ENCODE measurements around the gene SPACDR.
A peak's percentile ranks its signal among the peaks of the same experiment; 100 is the strongest.

The SPACDR gene

GRCh38 chr7:100433592-100434296, 30.3 kb downstream of the SPACDR start:
- DNase-seq (ENCODE audit: low read depth): no peak

GRCh38 chr7:100433276-100433591, 30.8 kb downstream of the SPACDR start:
- DNase-seq (ENCODE audit: low read depth): no peak

GRCh38 chr7:100432621-100433275, 31.3 kb downstream of the SPACDR start:
- no peak for DNase-seq (ENCODE audit: low read depth)

- no peak for DNase-seq (ENCODE audit: low read depth)
These were observed 32.0 kb downstream of the SPACDR start for GRCh38 chr7:100432053-100432452.

GRCh38 chr7:100431286-100431735, 32.7 kb downstream of the SPACDR start:
- DNase-seq (ENCODE audit: low read depth): no peak

- no peak for DNase-seq (ENCODE audit: low read depth)
These were observed 33.4 kb downstream of the SPACDR start for GRCh38 chr7:100430493-100431285.

- DNase-seq (ENCODE audit: low read depth): peak; percentile 69
These were observed 34.2 kb downstream of the SPACDR start, which contains the start of gene MEPCE for GRCh38 chr7:100429637-100430492. Gene MEPCE (plus strand): TSS chr7:100429831. CDS start chr7:100430019, 188 bp downstream.

- DNase-seq (ENCODE audit: low read depth): peak; percentile 93
These were observed 35.0 kb downstream of the SPACDR start for GRCh38 chr7:100428967-100429636.

- DNase-seq (ENCODE audit: low read depth): peak; percentile 88
These were observed 35.7 kb downstream of the SPACDR start, which contains the start of gene ZCWPW1 for GRCh38 chr7:100428199-100428966. Gene ZCWPW1 (minus strand): TSS chr7:100428703. CDS start chr7:100420649, 8,054 bp downstream.

- DNase-seq (ENCODE audit: low read depth): no peak
These were observed 36.3 kb downstream of the SPACDR start for GRCh38 chr7:100427762-100428198.

GRCh38 chr7:100426516-100426915, 37.5 kb downstream of the SPACDR start:
- DNase-seq (ENCODE audit: low read depth): no peak

GRCh38 chr7:100425347-100425746, 38.7 kb downstream of the SPACDR start:
- no peak for DNase-seq (ENCODE audit: low read depth)

GRCh38 chr7:100423315-100423714, 40.7 kb downstream of the SPACDR start:
- DNase-seq (ENCODE audit: low read depth): no peak

GRCh38 chr7:100419660-100420226, 44.3 kb downstream of the SPACDR start:
- no peak for DNase-seq (ENCODE audit: low read depth)

GRCh38 chr7:100418930-100419659, 45.0 kb downstream of the SPACDR start:
- no peak for DNase-seq (ENCODE audit: low read depth)

- DNase-seq (ENCODE audit: low read depth): no peak
These were observed 48.6 kb downstream of the SPACDR start for GRCh38 chr7:100415448-100415847.

- no peak for DNase-seq (ENCODE audit: low read depth)
These were observed 50.2 kb downstream of the SPACDR start for GRCh38 chr7:100413889-100414288.

- DNase-seq (ENCODE audit: low read depth): no peak
These were observed 50.7 kb downstream of the SPACDR start for GRCh38 chr7:100413346-100413745.

GRCh38 chr7:100411101-100411500, 53.0 kb downstream of the SPACDR start:
- no peak for DNase-seq (ENCODE audit: low read depth)

Data from HS-27A (cell line).